Measurements from ENCODE around the gene CAMSAP3.

- no peak for TF ChIP-seq POLR2A (IDR thresholded peaks at IDR 0.05)
- no peak for TF ChIP-seq CTCF (IDR thresholded peaks at IDR 0.05 in 4 of 5, conservative IDR thresholded peaks at IDR 0.05 in 1 of 5)
Measured at GRCh38 chr19:7627166-7627565, 31.5 kb downstream of the CAMSAP3 start.

Measured in gastrocnemius medialis (tissue), 4 donors.